NT2/D1 (cell line): ENCODE data around the gene NCF4.

Experiments used
- DNase-seq: peaks from one replicate; pipeline ENCODE4 v3.0.0-alpha.2; 2011; ENCODE audit warnings: low read depth, low spot score
- H3K27me3 ChIP-seq: 2 replicates; pipeline ENCODE4 v1.6.0; 2011; ENCODE audit warnings: mild to moderate bottlenecking; ENCODE audit not compliant: insufficient read length, insufficient read depth
- H3K36me3 ChIP-seq: 2 replicates; pipeline ENCODE4 v1.6.1; 2011; ENCODE audit warnings: mild to moderate bottlenecking, low read length, mixed read lengths; ENCODE audit not compliant: insufficient read depth, insufficient read length
- H3K4me1 ChIP-seq: 2 replicates; pipeline ENCODE4 v1.5.1; 2011; ENCODE audit not compliant: insufficient read depth, insufficient read length
- H3K4me3 ChIP-seq: 2 replicates; pipeline ENCODE4 v1.5.1; 2011; ENCODE audit warnings: low read depth; ENCODE audit not compliant: insufficient read length
- H3K9ac ChIP-seq: 2 replicates; pipeline ENCODE4 v1.6.0; 2011; ENCODE audit warnings: low read depth; ENCODE audit not compliant: insufficient read length
- H3K9me3 ChIP-seq: 2 replicates; pipeline ENCODE4 v1.5.1; 2011; ENCODE audit warnings: mild to moderate bottlenecking, low read length; ENCODE audit not compliant: insufficient read depth
- SUZ12 ChIP-seq: IDR thresholded peaks from 2 replicates; pipeline ENCODE4 v1.6.1; 2011; ENCODE audit not compliant: insufficient read length, insufficient read depth; ENCODE audit errors: extremely low read depth
- YY1 ChIP-seq: IDR thresholded peaks from 2 replicates; pipeline ENCODE4 v1.6.1; 2011; ENCODE audit not compliant: insufficient read length, insufficient read depth
- ZNF274 ChIP-seq: IDR thresholded peaks from 2 replicates; pipeline ENCODE4 v1.6.1; 2011; ENCODE audit warnings: mild to moderate bottlenecking, low read depth, low read length

The NCF4 gene

DNA sequence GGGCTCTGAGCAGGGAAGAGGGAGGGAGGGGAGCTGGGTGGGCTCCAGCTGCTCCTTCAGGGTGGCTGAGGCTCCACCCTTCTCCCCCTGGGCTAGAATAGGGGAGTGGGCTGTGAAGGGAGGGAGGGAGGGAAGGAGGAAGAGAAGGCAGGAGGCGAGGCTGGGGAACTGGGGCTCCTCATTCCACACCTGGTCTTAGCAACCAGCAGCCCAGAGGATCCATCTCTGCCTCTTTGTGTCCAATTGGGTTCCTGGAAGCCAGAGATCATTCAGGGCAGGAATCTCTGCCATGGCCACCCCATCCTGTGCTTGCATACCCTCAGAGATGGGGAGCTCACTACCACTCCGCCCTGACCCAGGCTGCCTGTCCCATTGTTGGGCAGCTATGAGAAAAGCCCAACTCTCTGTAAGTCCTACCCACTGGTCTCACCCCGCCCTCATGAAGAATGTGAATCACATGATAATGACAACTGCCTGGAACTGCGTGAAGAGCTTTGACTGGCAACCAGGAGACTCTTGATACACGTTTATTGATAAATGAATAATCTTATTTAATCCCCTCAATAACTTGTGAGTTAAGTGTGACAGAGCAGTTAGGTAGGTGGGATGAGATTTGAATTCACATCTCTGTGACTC is 7.9 kb downstream of the NCF4 start:
- H3K9ac ChIP-seq: no peak overlapping the region
- no peaks in the 10 kb centered on the region for H3K9me3 ChIP-seq
- DNase-seq: no peak
- H3K4me3 ChIP-seq: no peak overlapping the region
- H3K27me3 ChIP-seq: no peaks in the 10 kb centered on the region
- no peaks in the 10 kb centered on the region for H3K36me3 ChIP-seq
- H3K4me1 ChIP-seq: no peaks in the 10 kb centered on the region
- no peak for TF ChIP-seq ZNF274
- TF ChIP-seq YY1: no peak

- Histone ChIP-seq H3K4me1 (no peaks in the 10 kb centered on the region), H3K27me3 (no peaks in the 10 kb centered on the region), H3K9ac (no peak overlapping the region), H3K4me3 (no peak overlapping the region), H3K36me3 (no peaks in the 10 kb centered on the region), H3K9me3 (no peaks in the 10 kb centered on the region)
- TF ChIP-seq ZNF274 (no peak), YY1 (no peak), SUZ12 (no peak)
- DNase-seq: no peak
These were observed 9.4 kb downstream of the NCF4 start for GRCh38 chr22:36870250-36870649.

DNA sequence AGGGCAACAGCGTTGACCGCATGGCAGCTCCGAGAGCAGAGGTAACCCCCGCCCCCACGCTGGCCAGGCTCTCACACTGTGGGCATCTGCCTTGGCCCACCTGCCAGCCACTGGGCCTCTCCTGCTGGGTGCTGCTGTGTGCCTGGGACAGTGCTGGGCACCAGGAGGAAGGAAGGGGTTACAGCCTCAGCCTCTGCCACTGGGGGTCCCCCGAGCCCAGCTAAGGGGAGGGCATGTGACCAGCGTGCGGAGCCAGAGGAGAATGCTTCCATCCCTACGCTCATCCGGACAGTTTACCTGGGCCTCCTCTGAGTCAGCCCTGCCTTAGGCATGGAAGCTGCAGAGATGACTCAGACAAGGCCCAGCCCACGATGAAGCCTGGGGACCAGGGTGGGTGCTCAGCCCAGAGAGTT is 10.9 kb downstream of the NCF4 start:
- Histone ChIP-seq H3K9ac (no peak overlapping the region), H3K9me3 (no peaks in the 10 kb centered on the region), H3K4me3 (no peak overlapping the region), H3K27me3 (no peaks in the 10 kb centered on the region), H3K4me1 (no peaks in the 10 kb centered on the region), H3K36me3 (no peaks in the 10 kb centered on the region)
- DNase-seq: no peak
- TF ChIP-seq YY1: no peak
- no peak for TF ChIP-seq SUZ12
- no peak for TF ChIP-seq ZNF274

DNA sequence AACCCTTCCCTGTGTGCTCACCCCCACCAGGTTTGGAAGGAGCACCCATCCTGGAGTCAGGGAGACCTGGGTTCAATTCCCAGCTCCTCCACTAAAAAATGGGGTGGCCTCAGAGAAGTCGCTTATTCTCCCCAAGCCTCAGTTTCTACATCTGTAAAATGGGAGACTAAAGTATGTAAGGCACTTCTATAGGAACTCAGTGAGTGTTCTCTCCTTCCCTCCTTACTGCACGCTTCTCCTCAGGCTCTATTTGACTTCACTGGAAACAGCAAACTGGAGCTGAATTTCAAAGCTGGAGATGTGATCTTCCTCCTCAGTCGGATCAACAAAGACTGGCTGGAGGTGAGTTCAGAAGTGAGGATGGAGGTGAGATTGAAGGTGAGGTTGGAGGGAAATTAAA is 11.3 kb downstream of the NCF4 start:
- H3K4me3 ChIP-seq: no peak overlapping the region
- H3K4me1 ChIP-seq: no peaks in the 10 kb centered on the region
- H3K9ac ChIP-seq: no peak overlapping the region
- no peak for TF ChIP-seq YY1
- no peak for TF ChIP-seq SUZ12
- no peak for TF ChIP-seq ZNF274
- DNase-seq: no peak
- no peaks in the 10 kb centered on the region for H3K27me3 ChIP-seq
- H3K9me3 ChIP-seq: no peaks in the 10 kb centered on the region
- H3K36me3 ChIP-seq: no peaks in the 10 kb centered on the region

- TF ChIP-seq ZNF274 (no peak), YY1 (no peak), SUZ12 (no peak)
- no peaks in the 10 kb centered on the region for H3K27me3 ChIP-seq
- H3K9me3 ChIP-seq: no peaks in the 10 kb centered on the region
- no peaks in the 10 kb centered on the region for H3K36me3 ChIP-seq
- no peak overlapping the region for H3K9ac ChIP-seq
- no peak overlapping the region for H3K4me3 ChIP-seq
- H3K4me1 ChIP-seq: no peaks in the 10 kb centered on the region
- no peak for DNase-seq
These were observed 12.2 kb downstream of the NCF4 start for GRCh38 chr22:36872866-36873498.

- H3K27me3 ChIP-seq: peaks cover 4% of the 10 kb centered on the region
- no peak for DNase-seq
- no peak for TF ChIP-seq SUZ12
- no peak for TF ChIP-seq ZNF274
- TF ChIP-seq YY1: no peak
These were observed 13.0 kb downstream of the NCF4 start for GRCh38 chr22:36873614-36874308.

GRCh38 chr22:36874309-36874696 is 13.5 kb downstream of the NCF4 start:
- no peak overlapping the region for H3K4me3 ChIP-seq
- H3K4me1 ChIP-seq: no peaks in the 10 kb centered on the region
- no peaks in the 10 kb centered on the region for H3K36me3 ChIP-seq
- H3K9ac ChIP-seq: no peak overlapping the region
- peaks cover 4% of the 10 kb centered on the region for H3K27me3 ChIP-seq
- no peak for TF ChIP-seq YY1
- TF ChIP-seq SUZ12: no peak
- no peak for TF ChIP-seq ZNF274
- H3K9me3 ChIP-seq: no peaks in the 10 kb centered on the region
- DNase-seq: no peak

More at GRCh38 chr22:36873614-36874308, 13.0 kb downstream of the NCF4 start:
- no peak overlapping the region for H3K9ac ChIP-seq
- no peaks in the 10 kb centered on the region for H3K9me3 ChIP-seq
- no peak overlapping the region for H3K4me3 ChIP-seq
- no peaks in the 10 kb centered on the region for H3K4me1 ChIP-seq
- no peaks in the 10 kb centered on the region for H3K36me3 ChIP-seq
